HCT116 (cell line): Measurements from ENCODE around the gene ERBB3. TPM values are rescaled to one million over a fixed set of nuclear protein-coding genes. Genes with fewer than 3 reads are reported as not detected.

Experiments used
- ATAC-seq: fragments of 200-7000 bp; cut with Tn5 transposase; 2 replicates; pipeline ENCODE4 v1.9.1; 2020; ENCODE audit warnings: mild to moderate bottlenecking, moderate library complexity
- BruUV-seq: library from RNA; stranded (reverse); fragments of 400-500 nt; replicated peaks from 2 replicates; lab custom pipeline; 2021; lab: Mats Ljungman, UMichigan
- CTCF ChIA-PET: fragments of 300-600 bp; sonication (Branson Sonifier 250); formaldehyde crosslinking; loops from one replicate; lab custom pipeline; 2021; ENCODE audit warnings: antibody characterized with exemption; lab: Charles Lee
- POLR2A ChIA-PET: fragments of 300-600, 350-600 bp; sonication (Branson Sonifier 250); formaldehyde crosslinking; loops from one replicate; lab custom pipeline; 2021; ENCODE audit warnings: antibody characterized with exemption; lab: Charles Lee
- RAD21 ChIA-PET, 2 experiments: fragments of 300-600 bp; sonication (Branson Sonifier 250); formaldehyde crosslinking; loops; one replicate each; lab custom pipeline; 2023; ENCODE audit warnings: low total read pairs in 2 of 2; ENCODE audit not compliant: uncharacterized antibody in 2 of 2, unreplicated experiment in 2 of 2, low non-redundant PET in 1 of 2; lab: Charles Lee
- DNase-seq: peaks from one replicate; pipeline ENCODE4 v3.0.0-alpha.2; 2010; ENCODE audit warnings: low read depth, low spot score
- H2AFZ ChIP-seq: fragments of 200-600 bp; shearing (Covaris generic), sonication (generic); 2 replicates; pipeline ENCODE4 v1.6.1; 2017; ENCODE audit warnings: low read depth, mixed run types, mixed read lengths, antibody characterized with exemption, low read length; ENCODE audit not compliant: poor library complexity, severe bottlenecking
- H3K27ac ChIP-seq: 2 replicates; pipeline ENCODE4 v1.5.1; 2012; ENCODE audit warnings: low read depth, low read length
- H3K27me3 ChIP-seq: fragments of 200-600 bp; sonication (generic); 2 replicates; pipeline ENCODE4 v1.6.1; 2016; ENCODE audit warnings: mixed run types, low read length, mixed read lengths; ENCODE audit not compliant: insufficient read depth
- H3K36me3 ChIP-seq, 2 experiments: fragments of 200-500 bp in 1 of 2; fragments of 200-600 bp in 1 of 2; sonication (Bioruptor generic) in 1 of 2; sonication (generic) in 1 of 2; 2 replicates each; pipeline versions ENCODE4 v1.5.1 to v1.6.1; 2014 to 2016; ENCODE audit warnings: low read length in 2 of 2, inconsistent platforms in 1 of 2, mixed read lengths in 1 of 2, mixed run types in 1 of 2; ENCODE audit not compliant: insufficient read depth in 2 of 2, control insufficient read depth in 1 of 2
- H3K4me1 ChIP-seq, 2 experiments: fragments of 200-600 bp in 1 of 2; sonication (generic) in 1 of 2; 2 replicates each; pipeline versions ENCODE4 v1.5.1 to v1.6.1; 2012 to 2017; ENCODE audit warnings: low read length in 2 of 2, inconsistent platforms in 1 of 2, mild to moderate bottlenecking in 1 of 2, mixed read lengths in 1 of 2, mixed run types in 1 of 2, moderate library complexity in 1 of 2; ENCODE audit not compliant: insufficient read depth in 2 of 2, control insufficient read depth in 1 of 2
- H3K4me2 ChIP-seq: fragments of 200-600 bp; sonication (generic); 2 replicates; pipeline ENCODE4 v1.6.1; 2017; ENCODE audit warnings: mixed run types, low read length, mixed read lengths
- H3K4me3 ChIP-seq, 2 experiments: fragments of 200-600 bp in 1 of 2; sonication (generic) in 1 of 2; replicated peaks in 1 of 2; 2 replicates each; pipeline ENCODE4 v1.5.1; 2011 to 2016; ENCODE audit warnings: low read length in 2 of 2, control low read depth in 1 of 2, low read depth in 1 of 2, mild to moderate bottlenecking in 1 of 2, mixed read lengths in 1 of 2, mixed run types in 1 of 2
- H3K79me2 ChIP-seq: fragments of 200-600 bp; sonication (generic); 2 replicates; pipeline ENCODE4 v1.6.1; 2017; ENCODE audit warnings: mild to moderate bottlenecking, mixed run types, low read length, moderate library complexity, mixed read lengths; ENCODE audit not compliant: insufficient read depth
- H3K9ac ChIP-seq: fragments of 200-600 bp; sonication (generic); 2 replicates; pipeline ENCODE4 v1.6.1; 2016; ENCODE audit warnings: low read length, mixed read lengths
- H3K9me2 ChIP-seq: fragments of 200-600 bp; sonication (generic), shearing (Covaris generic); 2 replicates; pipeline ENCODE4 v1.6.1; 2017; ENCODE audit warnings: mixed run types, mild to moderate bottlenecking, moderate library complexity; ENCODE audit not compliant: insufficient read depth
- H3K9me3 ChIP-seq, 2 experiments: fragments of 200-500 bp in 1 of 2; fragments of 200-600 bp in 1 of 2; sonication (Bioruptor generic) in 1 of 2; sonication (generic) in 1 of 2; 2 replicates each; pipeline ENCODE4 v1.6.1; 2014 to 2017; ENCODE audit warnings: low read length in 2 of 2, mixed read lengths in 2 of 2, inconsistent platforms in 1 of 2, low read depth in 1 of 2, mild to moderate bottlenecking in 1 of 2, mixed run types in 1 of 2, moderate library complexity in 1 of 2; ENCODE audit not compliant: control insufficient read depth in 1 of 2, insufficient read depth in 1 of 2
- H4K20me1 ChIP-seq: fragments of 200-600 bp; sonication (generic), shearing (Covaris generic); 2 replicates; pipeline ENCODE4 v1.6.1; 2017; ENCODE audit warnings: mixed run types, mild to moderate bottlenecking, moderate library complexity; ENCODE audit not compliant: insufficient read depth
- ATF3 ChIP-seq: IDR thresholded peaks from 2 replicates; pipeline ENCODE4 v1.6.1; 2012
- CBX3 ChIP-seq: IDR thresholded peaks from 2 replicates; pipeline ENCODE4 v1.6.1; 2012; ENCODE audit warnings: low read depth
- EGR1 ChIP-seq: IDR thresholded peaks from 2 replicates; pipeline ENCODE4 v1.6.1; 2012; ENCODE audit warnings: low read depth
- ELF1 ChIP-seq: IDR thresholded peaks from 2 replicates; pipeline ENCODE4 v1.6.1; 2012; ENCODE audit warnings: low read depth, borderline replicate concordance
- EZH2phosphoT487 ChIP-seq: fragments of 200-600 bp; IDR thresholded peaks from 2 replicates; pipeline ENCODE4 v1.6.1; 2018; ENCODE audit warnings: antibody characterized with exemption, borderline replicate concordance
- FOSL1 ChIP-seq: IDR thresholded peaks from 2 replicates; pipeline ENCODE4 v1.6.1; 2012; ENCODE audit warnings: low read depth
- POLR2A ChIP-seq: IDR thresholded peaks from 2 replicates; pipeline ENCODE4 v1.7.0; 2011; ENCODE audit warnings: borderline replicate concordance; ENCODE audit not compliant: insufficient read depth, insufficient read length; ENCODE audit errors: extremely low read depth
- RAD21 ChIP-seq: IDR thresholded peaks from 2 replicates; pipeline ENCODE4 v1.6.1; 2012; ENCODE audit warnings: low read depth, mild to moderate bottlenecking
- REST ChIP-seq: IDR thresholded peaks from 2 replicates; pipeline ENCODE4 v1.6.1; 2012; ENCODE audit warnings: low read depth
- SRF ChIP-seq: IDR thresholded peaks from 2 replicates; pipeline ENCODE4 v1.6.1; 2012; ENCODE audit warnings: low read depth
- TCF7L2 ChIP-seq: IDR thresholded peaks from 2 replicates; pipeline ENCODE4 v1.7.0; 2011; ENCODE audit warnings: borderline replicate concordance, inconsistent platforms; ENCODE audit not compliant: insufficient read depth, insufficient read length; ENCODE audit errors: extremely low read depth
- ZFX ChIP-seq: fragments of 450-650 bp; IDR thresholded peaks from 2 replicates; pipeline ENCODE4 v1.6.1; 2017
- intact Hi-C: fragments of 100-400 bp; cut with micrococcal nuclease; formaldehyde crosslinking; loops from 2 replicates; pipeline ENCODE4 v1.10.0; 2022
- total RNA-seq: library from RNA; stranded (reverse); gene quantifications from one replicate; pipeline ENCODE4 v1.2.1, GENCODE V29; 2021; ENCODE audit not compliant: unreplicated experiment

ERBB3 gene
- total RNA-seq, 1 experiment from 2014 or later: 39.7 TPM

GRCh38 chr12:56110571-56110970 is 30.6 kb downstream of the ERBB3 start:
- no TSS peak for BruUV-seq
- POLR2A ChIA-PET: interaction anchor here (0.6 kb wide), 1 partner anchor 119 kb away, joined by 3 read pairs; no protein-coding TSS in a partner anchor
- Histone ChIP-seq H3K9me2 (no peaks in the 10 kb centered on the region), H3K4me1 (peaks cover 13 to 24% of the 10 kb centered on the region in 2 experiments), H3K27ac (no peak overlapping the region), H3K9me3 (no peaks in the 10 kb centered on the region), H3K4me2 (no peak overlapping the region), H3K27me3 (no peaks in the 10 kb centered on the region), H2AFZ (no peak overlapping the region), H3K4me3 (no peak overlapping the region), H4K20me1 (peaks cover 7% of the 10 kb centered on the region; the same call in 1 of the 2 replicates), H3K79me2 (peaks cover 51% of the 10 kb centered on the region), H3K36me3 (peaks cover 46 to 75% of the 10 kb centered on the region in 2 experiments), H3K9ac (no peak overlapping the region)
- TF ChIP-seq RAD21: no peak
- no peak for TF ChIP-seq ELF1
- no peak for TF ChIP-seq TCF7L2
- no peak for TF ChIP-seq POLR2A
- no peak for TF ChIP-seq FOSL1
- TF ChIP-seq EZH2phosphoT487: no peak
- TF ChIP-seq SRF: no peak
- TF ChIP-seq CBX3: no peak
- no peak for TF ChIP-seq REST
- TF ChIP-seq ATF3: no peak
- TF ChIP-seq ZFX: no peak
- TF ChIP-seq EGR1: no peak
- intact Hi-C loops: loop anchor here (10.0 kb wide), 1 partner anchor 376 kb away; no protein-coding TSS in a partner anchor
- CTCF ChIA-PET: no interaction called here
- no peak for ATAC-seq
- RAD21 ChIA-PET: no interaction called here
- no peak for DNase-seq
